Thoracic aorta endothelial cell (primary cell): ENCODE results near the gene CNPPD1. TPM values are rescaled to one million over a fixed set of nuclear protein-coding genes. Genes with fewer than 3 reads are reported as not detected.

Source experiments
- total RNA-seq: library from RNA; depleted of rRNA; stranded (reverse); fragments of >200 nt; gene quantifications from 2 replicates; pipeline ENCODE4 v1.2.3, GENCODE V29; 2012

CNPPD1 gene
- 19.5 and 20.2 TPM in 2 replicates for total RNA-seq

GRCh38 chr2:219176818-219177551 lies at the start of gene CNPPD1:
TSS of gene CNPPD1 (minus strand) at chr2:219176925. CDS start at chr2:219176828, 97 bp downstream.

GRCh38 chr2:219218732-219219701 lies 42.3 kb upstream of the CNPPD1 start, which contains the start of gene ABCB6:
TSS of gene ABCB6 (minus strand) at chr2:219218958. CDS start at chr2:219218673, 285 bp downstream.

GRCh38 chr2:219206328-219207133 lies 29.8 kb upstream of the CNPPD1 start, which contains the start of gene ZFAND2B:
TSS of gene ZFAND2B (plus strand) at chr2:219206782. CDS start at chr2:219206988, 206 bp downstream.

GRCh38 chr2:219177552-219178376 lies 1.0 kb upstream of the CNPPD1 start, which contains the start of gene RETREG2:
TSS of gene RETREG2 (plus strand) at chr2:219178275. CDS start at chr2:219178353, 78 bp downstream.

GRCh38 chr2:219169930-219170654 lies 6.6 kb downstream of the CNPPD1 start, which contains the start of gene SLC23A3:
TSS of gene SLC23A3 (minus strand) at chr2:219170029. CDS start at chr2:219169984, 45 bp downstream.

GRCh38 chr2:219160186-219161017 lies 16.3 kb downstream of the CNPPD1 start, which contains the start of gene NHEJ1:
TSS of gene NHEJ1 (minus strand) at chr2:219160815. CDS start at chr2:219158362, 2,453 bp downstream.

Other genes with a start within 250 kb of the CNPPD1 start
- gene CDK5R2, start 217.3 kb downstream of the CNPPD1 start, total RNA-seq, result not detected in 2 replicates
- gene FEV, start 191.7 kb downstream of the CNPPD1 start, total RNA-seq, result not detected in 2 replicates
- not detected in 2 replicates for gene CRYBA2, start 183.5 kb downstream of the CNPPD1 start, total RNA-seq
- not detected in 2 replicates for gene CFAP65, start 135.4 kb downstream of the CNPPD1 start, total RNA-seq
- 0.13 TPM in 1 of 2 replicates, not detected in the other for gene IHH, start 116.0 kb downstream of the CNPPD1 start, total RNA-seq
- gene NHEJ1, start 16.1 kb downstream of the CNPPD1 start, total RNA-seq, result 21.4 and 21.9 TPM in 2 replicates
- 1.8 and 2.1 TPM in 2 replicates for gene SLC23A3, start 6.9 kb downstream of the CNPPD1 start, total RNA-seq
- gene RETREG2, start 1.4 kb upstream of the CNPPD1 start, total RNA-seq, result 46.5 and 54.5 TPM in 2 replicates
- 13.8 and 13.9 TPM in 2 replicates for gene ZFAND2B, start 29.9 kb upstream of the CNPPD1 start, total RNA-seq
- 22.3 and 25.8 TPM in 2 replicates for gene ABCB6, start 42.0 kb upstream of the CNPPD1 start, total RNA-seq
- gene ATG9A, start 52.7 kb upstream of the CNPPD1 start, total RNA-seq, result 39.1 and 67.8 TPM in 2 replicates
- gene ANKZF1, start 52.9 kb upstream of the CNPPD1 start, total RNA-seq, result 29.2 and 29.9 TPM in 2 replicates
- 5.0 and 5.1 TPM in 2 replicates for gene GLB1L, start 68.5 kb upstream of the CNPPD1 start, total RNA-seq
- gene STK16, start 68.6 kb upstream of the CNPPD1 start, total RNA-seq, result 19.5 and 29.9 TPM in 2 replicates
- gene TUBA4B, start 76.3 kb upstream of the CNPPD1 start, total RNA-seq, result not detected in 2 replicates
- gene TUBA4A, start 77.0 kb upstream of the CNPPD1 start, total RNA-seq, result 50.7 and 51.4 TPM in 2 replicates
- 13.7 and 15.4 TPM in 2 replicates for gene DNAJB2, start 102.4 kb upstream of the CNPPD1 start, total RNA-seq
- not detected in 2 replicates for gene PTPRN, start 132.5 kb upstream of the CNPPD1 start, total RNA-seq
- not detected in 2 replicates for gene RESP18, start 155.8 kb upstream of the CNPPD1 start, total RNA-seq
- gene DNPEP, start 211.0 kb upstream of the CNPPD1 start, total RNA-seq, result 29.8 and 40.6 TPM in 2 replicates
- gene DES, start 241.5 kb upstream of the CNPPD1 start, total RNA-seq, result not detected in 2 replicates